Sigmoid colon (tissue), 4 donors: ENCODE results near the gene ACP4.
"Not testable (repeated sequence)": the region's sequence is repeated elsewhere in the genome, so short reads cannot be mapped to it uniquely, and the experiment has no call there.

Source experiments
- POLR2A ChIP-seq, 2 donors: fragments of 450-650 bp; IDR thresholded peaks; one replicate each; pipeline ENCODE4 v1.6.1; 2016; ENCODE audit warnings: antibody characterized with exemption in 2 of 2, mild to moderate bottlenecking in 2 of 2, moderate library complexity in 2 of 2
- POLR2AphosphoS5 ChIP-seq, 4 donors: sonication (generic); formaldehyde crosslinking; IDR thresholded peaks; one replicate each; pipeline ENCODE4 v1.6.1; 2017; ENCODE audit warnings: antibody characterized with exemption in 4 of 4
- TF ChIP-seq, protein P1 (sequence below), 4 experiments: fragments of 450-650 bp in 3 of 4; fragments of 200-600 bp in 1 of 4; IDR thresholded peaks; one replicate each; pipeline ENCODE4 v1.5.1; 2016 to 2019; ENCODE audit warnings: antibody characterized with exemption in 4 of 4, mild to moderate bottlenecking in 3 of 4, moderate library complexity in 2 of 4

DNA sequence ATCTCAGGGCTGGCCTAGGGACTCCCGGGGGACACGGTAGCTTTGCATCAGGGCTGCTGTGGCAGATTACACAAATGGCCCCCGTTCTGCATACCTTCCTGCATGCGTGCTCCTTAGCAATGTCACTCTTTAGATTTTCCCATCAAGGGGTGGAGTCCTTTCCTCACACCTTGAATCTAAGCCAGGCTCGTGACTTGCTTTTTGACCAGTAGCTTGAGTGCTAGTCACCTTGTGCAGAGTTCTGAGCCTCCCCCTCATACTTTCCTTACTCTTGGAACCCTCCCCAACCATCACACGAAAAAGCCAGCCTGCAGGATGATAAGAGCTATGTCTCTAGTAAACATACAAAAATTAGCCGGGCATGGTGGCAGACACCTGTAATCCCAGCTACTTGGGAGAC is 16.8 kb upstream of the ACP4 start:
- not testable (repeated sequence) for TF ChIP-seq POLR2A, POLR2AphosphoS5 (IDR thresholded peaks at IDR 0.05)
- TF ChIP-seq, protein P1, sequence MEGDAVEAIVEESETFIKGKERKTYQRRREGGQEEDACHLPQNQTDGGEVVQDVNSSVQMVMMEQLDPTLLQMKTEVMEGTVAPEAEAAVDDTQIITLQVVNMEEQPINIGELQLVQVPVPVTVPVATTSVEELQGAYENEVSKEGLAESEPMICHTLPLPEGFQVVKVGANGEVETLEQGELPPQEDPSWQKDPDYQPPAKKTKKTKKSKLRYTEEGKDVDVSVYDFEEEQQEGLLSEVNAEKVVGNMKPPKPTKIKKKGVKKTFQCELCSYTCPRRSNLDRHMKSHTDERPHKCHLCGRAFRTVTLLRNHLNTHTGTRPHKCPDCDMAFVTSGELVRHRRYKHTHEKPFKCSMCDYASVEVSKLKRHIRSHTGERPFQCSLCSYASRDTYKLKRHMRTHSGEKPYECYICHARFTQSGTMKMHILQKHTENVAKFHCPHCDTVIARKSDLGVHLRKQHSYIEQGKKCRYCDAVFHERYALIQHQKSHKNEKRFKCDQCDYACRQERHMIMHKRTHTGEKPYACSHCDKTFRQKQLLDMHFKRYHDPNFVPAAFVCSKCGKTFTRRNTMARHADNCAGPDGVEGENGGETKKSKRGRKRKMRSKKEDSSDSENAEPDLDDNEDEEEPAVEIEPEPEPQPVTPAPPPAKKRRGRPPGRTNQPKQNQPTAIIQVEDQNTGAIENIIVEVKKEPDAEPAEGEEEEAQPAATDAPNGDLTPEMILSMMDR (IDR thresholded peaks at IDR 0.05): not testable (repeated sequence)
